Kidney tubule cell (primary cell): Measurements from ENCODE around the gene PLCXD1.
"Not testable (repeated sequence)": the region's sequence is repeated elsewhere in the genome, so short reads cannot be mapped to it uniquely, and the experiment has no call there.

ENCODE experiments used
- DNase-seq: peaks from one replicate; pipeline ENCODE4 v3.0.0-alpha.2; 2018; ENCODE audit warnings: low spot score

The PLCXD1 gene

GRCh38 chrX:262381-262909 is 18.7 kb upstream of the PLCXD1 start:
- DNase-seq: no peak

DNA sequence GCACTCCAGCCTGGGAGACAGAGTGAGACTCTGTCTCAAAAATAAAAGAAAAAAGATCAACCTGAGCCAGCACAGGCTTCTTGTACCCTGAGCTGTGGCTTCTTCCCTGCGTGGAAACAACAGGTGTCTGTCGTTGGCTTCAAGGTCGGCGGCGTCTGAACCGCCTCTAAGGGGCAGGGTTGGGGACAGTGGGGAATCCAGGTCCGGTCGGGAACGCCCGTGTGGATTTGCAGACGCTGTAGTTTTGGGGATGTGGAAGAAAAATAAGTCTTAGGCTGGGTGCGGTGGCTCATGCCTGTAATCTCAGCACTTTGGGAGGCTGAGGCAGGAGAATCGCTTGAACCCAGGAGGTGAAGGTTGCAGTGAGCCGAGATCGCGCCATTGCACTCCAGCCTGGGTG is 17.2 kb upstream of the PLCXD1 start:
- not testable (repeated sequence) for DNase-seq

GRCh38 chrX:264634-265455 is 16.3 kb upstream of the PLCXD1 start:
- DNase-seq: no peak

- no peak for DNase-seq
Measured at GRCh38 chrX:265502-265901, 15.7 kb upstream of the PLCXD1 start.

- DNase-seq: no peak
Measured at GRCh38 chrX:267771-268261, 13.4 kb upstream of the PLCXD1 start.

DNA sequence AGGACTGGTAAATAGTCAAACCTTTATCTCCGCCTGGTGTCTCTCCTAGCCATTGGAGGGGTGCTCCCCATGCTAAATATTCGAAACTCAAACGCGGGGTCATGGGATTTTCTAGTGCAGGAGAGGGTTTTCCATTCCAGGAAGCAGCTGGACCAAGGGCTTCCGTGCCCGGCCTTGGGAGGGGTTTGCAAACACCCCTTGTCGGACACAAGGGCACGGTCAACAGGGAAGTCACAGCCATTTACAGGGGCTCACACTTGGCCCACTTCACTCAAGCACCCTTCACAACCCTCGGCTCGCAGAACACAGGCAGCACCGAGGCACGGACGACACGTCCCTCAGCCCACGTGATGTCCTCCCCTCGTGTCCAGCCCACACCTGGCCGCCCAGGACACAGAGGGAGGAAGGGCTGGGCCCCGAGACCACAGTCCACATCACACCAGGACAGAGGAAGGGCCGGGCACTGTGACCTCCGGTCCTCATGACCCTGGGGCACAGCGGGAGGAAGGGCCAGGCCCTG is 10.3 kb upstream of the PLCXD1 start:
- DNase-seq: no peak

- no peak for DNase-seq
Measured at GRCh38 chrX:274904-275475, 6.2 kb upstream of the PLCXD1 start.

GRCh38 chrX:275476-275966 is 5.7 kb upstream of the PLCXD1 start:
- DNase-seq: no peak

- peak; percentile 75 for DNase-seq
Measured at GRCh38 chrX:275967-276580, 5.1 kb upstream of the PLCXD1 start.

DNA sequence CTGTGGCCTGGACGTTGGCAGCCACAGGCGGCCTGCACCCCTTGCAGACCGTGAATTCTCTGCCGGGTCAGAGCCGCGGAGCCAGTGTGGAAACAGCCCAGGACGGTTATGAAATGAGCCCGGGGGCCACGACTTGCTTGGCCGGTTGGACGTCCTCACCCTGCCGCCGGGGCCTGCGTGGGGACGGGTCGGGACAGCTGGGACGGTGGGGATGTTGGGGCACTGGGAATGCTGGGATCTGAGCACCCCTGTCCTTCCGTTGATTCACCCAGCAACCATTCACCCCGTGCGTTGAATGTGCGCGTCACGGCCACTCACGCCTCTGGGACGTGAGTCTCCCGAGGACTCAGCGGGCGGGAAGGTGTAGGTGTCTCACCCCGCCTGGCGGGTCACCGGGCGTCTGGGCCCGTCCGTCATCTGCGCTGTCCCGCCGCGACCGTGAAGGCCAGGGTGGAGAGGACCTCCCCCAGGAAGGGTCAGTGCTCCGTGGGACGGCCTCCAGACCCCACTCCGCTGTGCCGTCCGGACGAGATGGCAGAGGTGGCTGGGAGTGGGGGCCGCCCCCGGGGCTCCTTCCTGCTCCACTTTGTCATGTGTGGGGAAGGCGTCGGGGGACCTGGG is 4.5 kb upstream of the PLCXD1 start:
- peak; percentile 82 for DNase-seq

- not testable (repeated sequence) for DNase-seq
Measured at GRCh38 chrX:279757-280604, 1.2 kb upstream of the PLCXD1 start.

DNA sequence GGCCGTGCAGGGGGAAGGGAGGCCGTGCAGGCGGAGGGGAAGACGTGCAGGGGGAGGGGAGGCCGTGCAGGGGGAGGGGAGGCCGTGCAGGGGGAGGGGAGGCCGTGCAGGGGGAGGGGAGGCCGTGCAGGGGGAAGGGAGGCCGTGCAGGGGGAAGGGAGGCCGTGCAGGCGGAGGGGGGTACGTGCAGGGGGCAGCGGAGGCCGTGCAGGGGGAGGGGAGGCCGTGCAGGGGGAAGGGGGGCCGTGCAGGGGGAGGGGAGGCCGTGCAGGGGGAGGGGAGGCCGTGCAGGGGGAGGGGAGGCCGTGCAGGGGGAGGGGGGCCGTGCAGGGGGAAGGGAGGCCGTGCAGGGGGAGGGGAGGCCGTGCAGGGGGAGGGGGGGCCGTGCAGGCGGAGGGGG is 459 bp upstream of the PLCXD1 start:
- DNase-seq: not testable (repeated sequence)

GRCh38 chrX:282000-282681 is 960 bp downstream of the PLCXD1 start:
- DNase-seq: not testable (repeated sequence)

- DNase-seq: peak; percentile 86
Measured at GRCh38 chrX:283115-283845, 2.1 kb downstream of the PLCXD1 start.

GRCh38 chrX:285076-285677 is 4.0 kb downstream of the PLCXD1 start:
- DNase-seq: no peak

DNA sequence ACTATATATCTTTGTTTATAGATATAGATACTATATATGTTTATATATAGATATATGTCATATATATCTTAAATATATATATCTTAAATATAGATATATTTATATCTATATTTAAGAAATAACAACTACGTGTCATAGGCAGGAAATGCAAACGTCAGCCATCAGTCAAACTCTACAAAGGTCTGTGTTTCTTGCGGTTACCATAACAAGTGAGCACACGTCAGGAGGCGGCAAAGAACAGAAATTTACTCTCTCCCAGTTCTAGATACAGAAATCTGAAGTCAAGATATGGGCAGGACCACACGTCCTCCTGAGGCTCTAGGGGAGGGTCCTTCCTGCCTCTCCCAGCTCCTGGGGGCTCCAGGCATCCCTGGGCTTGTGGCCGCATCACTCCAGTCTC is 6.5 kb downstream of the PLCXD1 start:
- DNase-seq: no peak

DNA sequence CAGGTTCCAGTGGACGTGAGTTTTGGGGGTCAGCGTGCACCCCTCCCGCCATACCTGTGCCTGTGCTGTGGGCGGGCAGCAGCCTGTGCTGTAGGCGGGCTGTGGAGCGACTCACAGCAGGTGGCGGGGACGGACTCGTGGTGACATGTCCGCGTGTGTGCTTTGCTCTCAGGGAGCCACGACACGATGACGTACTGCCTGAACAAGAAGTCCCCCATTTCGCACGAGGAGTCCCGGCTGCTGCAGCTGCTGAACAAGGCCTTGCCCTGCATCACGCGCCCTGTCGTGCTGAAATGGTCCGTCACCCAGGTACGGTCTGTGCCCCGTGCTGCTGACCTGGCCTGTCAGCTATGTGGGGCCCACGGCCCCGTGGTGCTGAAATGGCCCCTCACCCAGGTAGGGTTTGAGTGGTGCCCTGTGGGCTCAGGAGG is 7.4 kb downstream of the PLCXD1 start:
- DNase-seq: no peak

DNA sequence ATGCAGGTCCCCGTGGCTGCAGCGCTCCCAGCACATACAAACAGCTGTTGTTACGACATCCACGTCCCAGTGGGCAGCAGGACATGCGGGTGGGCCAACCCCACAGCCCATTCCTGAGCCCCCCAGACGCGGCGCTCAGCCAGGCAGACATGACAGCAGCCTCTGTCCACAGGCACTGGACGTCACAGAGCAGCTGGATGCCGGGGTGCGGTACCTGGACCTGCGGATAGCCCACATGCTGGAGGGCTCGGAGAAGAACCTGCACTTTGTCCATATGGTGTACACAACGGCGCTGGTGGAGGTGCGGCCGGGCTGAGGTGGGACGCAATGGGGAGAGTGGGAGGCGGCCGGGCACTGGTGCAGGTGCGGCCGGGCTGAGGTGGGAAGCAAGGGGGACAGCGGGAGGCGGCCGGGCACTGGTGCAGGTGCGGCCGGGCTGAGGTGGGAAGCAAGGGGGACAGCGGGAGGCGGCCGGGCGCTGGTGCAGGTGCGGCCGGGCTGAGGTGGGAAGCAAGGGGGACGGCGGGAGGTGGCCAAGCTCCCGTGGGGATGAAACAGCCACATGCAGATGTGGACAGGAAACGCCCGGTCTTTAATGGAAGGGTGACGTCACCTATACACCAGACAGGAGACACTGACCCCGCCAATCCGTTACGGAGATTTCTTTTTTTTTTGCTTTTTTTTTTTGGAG is 9.4 kb downstream of the PLCXD1 start:
- no peak for DNase-seq
